Neural cell (in vitro differentiated cells): Measurements from ENCODE around the gene TAOK3. TPM values are rescaled to one million over a fixed set of nuclear protein-coding genes. Genes with fewer than 3 reads are reported as not detected.

Experiments
- H2AFZ ChIP-seq: fragments of 200-600, 300-800 bp; sonication (generic), shearing (Covaris generic); 2 replicates; pipeline ENCODE4 v1.6.0; 2014; ENCODE audit warnings: low read depth, mild to moderate bottlenecking, antibody characterized with exemption, low read length, moderate library complexity
- H3F3A ChIP-seq: fragments of 200-600 bp; shearing (Covaris generic); 2 replicates; pipeline ENCODE4 v1.6.1; 2016; ENCODE audit warnings: mild to moderate bottlenecking, moderate library complexity, mixed read lengths, antibody characterized with exemption, low read length; ENCODE audit not compliant: insufficient read depth, poor library complexity, severe bottlenecking
- H3K27ac ChIP-seq: fragments of 200-600, 300-800 bp; sonication (generic), shearing (Covaris generic); 2 replicates; pipeline ENCODE4 v1.5.1; 2014; ENCODE audit warnings: mild to moderate bottlenecking, low read length, moderate library complexity
- H3K27me3 ChIP-seq: fragments of 300-800, 200-600 bp; sonication (generic), shearing (Covaris generic); 2 replicates; pipeline ENCODE4 v1.6.0; 2014; ENCODE audit warnings: mild to moderate bottlenecking, low read depth, low read length, moderate library complexity; ENCODE audit not compliant: insufficient read depth
- H3K36me3 ChIP-seq: fragments of 300-800, 200-600 bp; sonication (generic), shearing (Covaris generic); 2 replicates; pipeline ENCODE4 v1.5.1; 2014; ENCODE audit warnings: mild to moderate bottlenecking, antibody characterized with exemption, low read length, moderate library complexity; ENCODE audit not compliant: insufficient read depth
- H3K4me2 ChIP-seq: fragments of 300-800, 200-600 bp; sonication (generic), shearing (Covaris generic); 2 replicates; pipeline ENCODE4 v1.6.0; 2014; ENCODE audit warnings: mild to moderate bottlenecking, low read length
- H3K4me3 ChIP-seq: fragments of 300-800, 200-600 bp; sonication (generic), shearing (Covaris generic); 2 replicates; pipeline ENCODE4 v1.5.1; 2014; ENCODE audit warnings: mild to moderate bottlenecking, low read length, moderate library complexity
- H3K79me2 ChIP-seq: fragments of 200-600 bp; shearing (Covaris generic); replicated peaks from 2 replicates; pipeline ENCODE4 v1.6.0; 2014; ENCODE audit warnings: mild to moderate bottlenecking, low read length, moderate library complexity; ENCODE audit not compliant: insufficient read depth
- H3K9ac ChIP-seq: fragments of 300-800, 200-600 bp; sonication (generic), shearing (Covaris generic); 2 replicates; pipeline ENCODE4 v1.6.1; 2016; ENCODE audit warnings: mild to moderate bottlenecking, low read length, mixed read lengths
- H3K9me2 ChIP-seq: fragments of 200-600 bp; shearing (Covaris generic); 2 replicates; pipeline ENCODE4 v1.6.1; 2016; ENCODE audit warnings: mild to moderate bottlenecking, low read length, mixed read lengths; ENCODE audit not compliant: insufficient read depth
- H3K9me3 ChIP-seq: fragments of 200-600, 300-800 bp; sonication (generic), shearing (Covaris generic); 2 replicates; pipeline ENCODE4 v1.6.1; 2016; ENCODE audit warnings: mild to moderate bottlenecking, mixed run types, low read length, moderate library complexity, mixed read lengths
- H4K20me1 ChIP-seq: fragments of 200-600 bp; shearing (Covaris generic); 2 replicates; pipeline ENCODE4 v1.6.1; 2016; ENCODE audit warnings: mild to moderate bottlenecking, mixed run types; ENCODE audit not compliant: insufficient read depth
- CTCF ChIP-seq: fragments of 450-650 bp; IDR thresholded peaks from 2 replicates; pipeline ENCODE4 v1.5.1; 2014; ENCODE audit warnings: antibody characterized with exemption, mild to moderate bottlenecking, moderate library complexity; ENCODE audit not compliant: poor library complexity, severe bottlenecking
- EP300 ChIP-seq: fragments of 450-650 bp; conservative IDR thresholded peaks from 2 replicates; pipeline ENCODE4 v1.6.1; 2014; ENCODE audit warnings: antibody characterized with exemption, mild to moderate bottlenecking, moderate library complexity; ENCODE audit not compliant: poor library complexity, severe bottlenecking
- EZH2 ChIP-seq: fragments of 200-600, 300-800 bp; shearing (Covaris generic), sonication (generic); IDR thresholded peaks from 2 replicates; pipeline ENCODE4 v1.6.1; 2014; ENCODE audit warnings: antibody characterized with exemption, low read length, borderline replicate concordance, mild to moderate bottlenecking; ENCODE audit not compliant: insufficient read depth, poor library complexity, severe bottlenecking
- MXI1 ChIP-seq: fragments of 450-650 bp; conservative IDR thresholded peaks from 2 replicates; pipeline ENCODE4 v1.6.1; 2014; ENCODE audit warnings: antibody characterized with exemption, mild to moderate bottlenecking; ENCODE audit not compliant: poor library complexity, severe bottlenecking
- POLR2AphosphoS5 ChIP-seq: IDR thresholded peaks from 2 replicates; pipeline ENCODE4 v1.6.1; 2012
- RAD21 ChIP-seq: fragments of 450-650 bp; conservative IDR thresholded peaks from 2 replicates; pipeline ENCODE4 v1.6.1; 2014; ENCODE audit warnings: antibody characterized with exemption, mild to moderate bottlenecking, moderate library complexity
- REST ChIP-seq: IDR thresholded peaks from 2 replicates; pipeline ENCODE4 v1.6.1; 2012; ENCODE audit warnings: borderline replicate concordance
- SMC3 ChIP-seq: fragments of 450-650 bp; conservative IDR thresholded peaks from 2 replicates; pipeline ENCODE4 v1.6.1; 2014; ENCODE audit warnings: antibody characterized with exemption, mild to moderate bottlenecking, moderate library complexity; ENCODE audit not compliant: poor library complexity
- TAF1 ChIP-seq: IDR thresholded peaks from 2 replicates; pipeline ENCODE4 v1.6.1; 2012; ENCODE audit warnings: low read depth
- polyA plus RNA-seq: library from polyadenylated mRNA; depleted of rRNA; stranded (reverse); fragments of >200 nt; gene quantifications from 2 replicates; pipeline ENCODE4 v1.2.3, GENCODE V29; 2014

TAOK3 gene
- polyA plus RNA-seq, 1 donor from 2014 or later, result 148 TPM

- no peaks in the 10 kb centered on the region for H3K36me3 ChIP-seq
- no peaks in the 10 kb centered on the region for H4K20me1 ChIP-seq
- TF ChIP-seq REST, result no peak
- no peak for TF ChIP-seq TAF1
- no peak for TF ChIP-seq RAD21
- TF ChIP-seq MXI1, result no peak
- no peak for TF ChIP-seq SMC3
- H3K9ac ChIP-seq, result no peak overlapping the region
- no peaks in the 10 kb centered on the region for H3K9me3 ChIP-seq
- no peaks in the 10 kb centered on the region for H3K9me2 ChIP-seq
- no peak overlapping the region for H3K27ac ChIP-seq
- H3K4me2 ChIP-seq, result no peak overlapping the region
- no peaks in the 10 kb centered on the region for H3K27me3 ChIP-seq
- H2AFZ ChIP-seq, result no peak overlapping the region
- no peaks in the 10 kb centered on the region for H3K79me2 ChIP-seq
- no peaks in the 10 kb centered on the region for H3F3A ChIP-seq
- H3K4me3 ChIP-seq, result no peak overlapping the region
Observed at GRCh38 chr12:118122264-118122663, 250.4 kb downstream of the TAOK3 start.

GRCh38 chr12:118120579-118121363 lies 251.9 kb downstream of the TAOK3 start:
- no peak for TF ChIP-seq SMC3
- no peak for TF ChIP-seq EZH2
- TF ChIP-seq REST, result no peak
- no peak for TF ChIP-seq EP300
- no peak for TF ChIP-seq MXI1
- no peak for TF ChIP-seq POLR2AphosphoS5
- no peak for TF ChIP-seq RAD21
- no peak for TF ChIP-seq CTCF
- H3K36me3 ChIP-seq, result no peaks in the 10 kb centered on the region
- H3K79me2 ChIP-seq, result no peaks in the 10 kb centered on the region
- H3F3A ChIP-seq, result no peaks in the 10 kb centered on the region
- H3K4me2 ChIP-seq, result no peak overlapping the region
- no peaks in the 10 kb centered on the region for H3K9me2 ChIP-seq
- no peaks in the 10 kb centered on the region for H3K27me3 ChIP-seq
- H4K20me1 ChIP-seq, result no peaks in the 10 kb centered on the region
- H3K9me3 ChIP-seq, result no peaks in the 10 kb centered on the region
- peak overlapping the region; percentile 23 for H3K27ac ChIP-seq
- no peak overlapping the region for H2AFZ ChIP-seq
- H3K9ac ChIP-seq, result no peak overlapping the region
- H3K4me3 ChIP-seq, result no peak overlapping the region
